GM12892 (cell line): ENCODE data around the gene STK38L.

Source experiments
- DNase-seq: peaks from one replicate; pipeline ENCODE4 v3.0.0; 2011; ENCODE audit not compliant: insufficient read length
- FAIRE-seq: peaks from 2 replicates; lab custom pipeline; 2011; peaks lifted over from hg19 to GRCh38; lab: Jason Lieb, UNC
- POLR2A ChIP-seq: IDR thresholded peaks from 2 replicates; pipeline ENCODE4 v1.6.1; 2011; ENCODE audit warnings: low read depth, low read length, control low read depth
- POLR2AphosphoS5 ChIP-seq: IDR thresholded peaks from 2 replicates; pipeline ENCODE4 v1.6.1; 2011; ENCODE audit warnings: low read depth, low read length, control low read depth
- TAF1 ChIP-seq: IDR thresholded peaks from 2 replicates; pipeline ENCODE4 v1.6.1; 2011; ENCODE audit warnings: low read depth, mild to moderate bottlenecking, control low read depth, low read length, borderline replicate concordance

The STK38L gene

GRCh38 chr12:27280412-27280811, 36.3 kb downstream of the STK38L start:
- no peak for TF ChIP-seq TAF1
- peak; percentile 62; the same call in 1 of the 2 replicates for TF ChIP-seq POLR2AphosphoS5
- no peak for DNase-seq
- no peak for FAIRE-seq

DNA sequence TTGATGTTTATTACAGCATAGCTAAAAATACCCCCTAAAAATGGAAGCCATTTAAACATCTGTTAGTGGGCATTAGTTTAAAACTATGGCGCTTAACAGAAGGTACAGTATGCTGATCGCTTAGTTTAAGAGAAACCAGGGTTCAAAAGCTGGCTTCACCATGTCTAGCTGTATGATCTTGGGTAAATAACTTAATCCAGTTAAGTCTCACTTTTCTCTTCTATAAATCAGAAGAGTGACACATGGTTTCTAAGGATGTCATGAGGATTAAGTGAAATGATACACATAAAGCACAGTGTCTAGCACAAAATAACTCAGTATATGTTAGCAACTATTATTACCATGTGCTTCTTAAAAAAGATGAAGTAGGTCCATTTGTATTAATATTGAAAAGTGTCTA, 38.7 kb downstream of the STK38L start:
- DNase-seq: no peak
- peak; percentile 30 for FAIRE-seq
- no peak for TF ChIP-seq POLR2AphosphoS5
- TF ChIP-seq POLR2A: no peak
- TF ChIP-seq TAF1: no peak

- DNase-seq: no peak
- TF ChIP-seq POLR2AphosphoS5 (peak; percentile 79), TAF1 (no peak), POLR2A (peak; percentile 39; the same call in 1 of the 2 replicates)
- FAIRE-seq: no peak
Observed at GRCh38 chr12:27284021-27284420, 39.9 kb downstream of the STK38L start.

DNA sequence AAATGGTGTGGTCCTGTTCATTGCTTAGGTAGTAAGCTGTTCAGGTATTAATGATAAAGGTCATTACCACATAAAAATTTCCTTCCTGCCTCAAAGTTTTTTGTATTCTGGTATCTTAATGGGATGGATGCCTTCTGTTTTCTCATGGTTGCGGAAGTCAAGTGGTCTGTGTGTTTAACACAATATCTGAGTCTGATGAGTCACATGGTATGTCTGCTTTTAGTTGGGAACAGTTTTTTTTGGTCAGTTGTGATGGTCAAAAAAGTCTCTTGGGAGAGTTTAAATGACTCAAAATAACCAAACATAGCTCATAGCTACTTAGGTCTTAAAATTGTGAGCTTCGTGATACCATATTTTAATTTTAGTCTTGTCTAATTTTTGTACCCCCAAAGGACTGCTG, 40.7 kb downstream of the STK38L start:
- DNase-seq (no peak), FAIRE-seq (peak; percentile 88)
- TF ChIP-seq POLR2AphosphoS5 (0 out of 2 replicates have a peak, but pooled peaks have one; percentile 23), POLR2A (no peak)

DNA sequence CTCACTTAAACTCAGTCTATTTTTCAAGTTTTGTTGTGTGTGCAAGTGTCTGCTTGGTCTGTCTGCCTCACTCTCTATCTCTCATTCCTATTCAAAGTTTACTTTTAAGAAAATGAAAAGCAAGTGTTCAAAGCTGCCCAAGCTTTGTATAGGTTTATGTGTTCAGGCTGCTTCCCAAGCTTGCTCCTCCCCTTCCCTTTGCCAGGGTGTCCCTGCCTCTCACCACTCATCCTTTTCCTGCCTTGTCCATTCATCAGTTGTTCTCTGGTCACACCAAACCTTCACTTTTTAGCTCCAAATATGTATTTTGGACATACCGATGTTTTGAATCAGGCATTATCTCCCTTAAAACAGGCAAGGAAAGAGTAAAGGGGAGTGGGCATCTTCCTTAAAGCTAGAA, 41.3 kb downstream of the STK38L start:
- DNase-seq (no peak), FAIRE-seq (peak; percentile 89)
- TF ChIP-seq TAF1 (no peak), POLR2A (no peak), POLR2AphosphoS5 (no peak)

- DNase-seq (no peak), FAIRE-seq (peak; percentile 86)
- TF ChIP-seq TAF1: no peak
- TF ChIP-seq POLR2AphosphoS5: peak; percentile 22; the same call in 1 of the 2 replicates
- TF ChIP-seq POLR2A: peak; percentile 34; the same call in 1 of the 2 replicates
Observed at GRCh38 chr12:27289414-27289813, 45.3 kb downstream of the STK38L start.

DNA sequence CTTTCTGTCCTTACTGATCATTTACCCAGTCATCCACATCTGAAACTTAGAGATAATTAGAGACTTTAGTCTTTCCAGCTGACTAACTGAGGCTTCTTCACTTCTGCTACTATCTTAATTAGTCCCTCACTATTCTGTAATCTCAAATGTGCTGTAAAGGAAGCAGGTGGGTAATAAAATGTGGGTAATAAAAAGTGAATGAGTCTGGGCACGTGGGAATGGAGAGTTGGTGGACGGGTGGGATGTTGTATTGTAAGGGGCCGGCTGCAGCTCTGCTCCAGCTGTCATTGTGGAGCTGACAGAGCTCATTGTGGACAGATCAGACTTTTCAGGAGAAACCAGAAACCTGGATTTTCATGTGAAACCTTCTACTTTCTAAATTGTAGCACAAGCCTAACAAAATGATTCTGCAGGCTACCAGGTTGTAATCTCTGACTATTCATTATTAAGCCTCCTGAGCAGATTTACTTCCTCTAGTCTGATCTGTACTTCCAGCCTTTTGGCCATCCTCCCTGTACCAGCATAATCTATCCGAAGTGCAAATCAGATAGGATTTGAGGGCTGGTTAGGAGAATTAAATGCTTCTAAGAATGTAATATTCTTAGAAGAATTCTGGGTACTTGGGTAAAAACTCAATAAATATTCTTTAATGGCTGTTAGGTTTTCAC, 46.5 kb downstream of the STK38L start:
- DNase-seq (no peak), FAIRE-seq (no peak)
- TF ChIP-seq POLR2A: peak; percentile 52
- no peak for TF ChIP-seq TAF1
- peak; percentile 25; the same call in 1 of the 2 replicates for TF ChIP-seq POLR2AphosphoS5

- DNase-seq: no peak
- peak; percentile 5 for FAIRE-seq
- no peak for TF ChIP-seq POLR2AphosphoS5
- no peak for TF ChIP-seq POLR2A
- TF ChIP-seq TAF1: no peak
Observed at GRCh38 chr12:27291862-27292261, 47.8 kb downstream of the STK38L start.

GRCh38 chr12:27292718-27293117, 48.6 kb downstream of the STK38L start:
- FAIRE-seq: peak; percentile 9
- DNase-seq: no peak
- no peak for TF ChIP-seq TAF1
- no peak for TF ChIP-seq POLR2A
- no peak for TF ChIP-seq POLR2AphosphoS5

GRCh38 chr12:27293463-27293862, 49.4 kb downstream of the STK38L start:
- no peak for TF ChIP-seq POLR2AphosphoS5
- no peak for TF ChIP-seq POLR2A
- no peak for TF ChIP-seq TAF1
- DNase-seq: no peak
- FAIRE-seq: no peak

- DNase-seq: no peak
- FAIRE-seq: no peak
- no peak for TF ChIP-seq POLR2A
- no peak for TF ChIP-seq TAF1
- TF ChIP-seq POLR2AphosphoS5: no peak
Observed at GRCh38 chr12:27296674-27297073, 52.6 kb downstream of the STK38L start.

GRCh38 chr12:27297566-27297965, 53.5 kb downstream of the STK38L start:
- DNase-seq: no peak
- FAIRE-seq: no peak
- TF ChIP-seq POLR2AphosphoS5 (no peak), TAF1 (no peak), POLR2A (no peak)

DNA sequence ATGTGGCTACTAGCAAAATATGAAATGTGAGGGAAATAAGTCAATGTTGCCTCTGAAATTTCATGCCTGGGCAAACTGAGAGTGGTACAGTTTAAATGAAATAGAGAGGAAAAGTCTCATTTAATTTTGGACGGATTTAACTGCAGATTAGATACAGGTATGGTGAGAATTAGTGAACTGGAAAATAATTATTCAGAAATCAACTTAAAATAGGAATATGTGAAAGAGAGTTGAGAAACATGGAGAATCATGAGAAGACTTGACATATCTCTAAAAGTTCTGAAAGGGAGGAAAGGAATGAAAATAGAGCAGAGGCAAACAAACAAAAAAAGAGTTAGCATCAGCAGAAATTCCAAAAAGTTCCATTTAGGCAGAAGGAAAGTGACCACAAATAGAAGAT, 55.0 kb downstream of the STK38L start:
- TF ChIP-seq POLR2A (no peak), POLR2AphosphoS5 (no peak), TAF1 (no peak)
- no peak for FAIRE-seq

GRCh38 chr12:27300226-27300625, 56.1 kb downstream of the STK38L start:
- FAIRE-seq (peak; percentile 38), DNase-seq (no peak)
- no peak for TF ChIP-seq POLR2AphosphoS5
- TF ChIP-seq POLR2A: no peak
- no peak for TF ChIP-seq TAF1

More for the DNA sequence above, 55.0 kb downstream of the STK38L start:
- DNase-seq: no peak
